Tibial artery (tissue), 4 donors: ENCODE results near the gene HEPN1.

Experiments used
- DNase-seq, 2 donors: peaks; one replicate each; pipeline ENCODE4 v3.0.0-alpha.2; 2019
- H3K27ac ChIP-seq, 2 donors: fragments of 200-600 bp; sonication (generic) in 1 of 2; 1 replicate in 1 of 2; 2 replicates in 1 of 2; pipeline ENCODE4 v1.5.1; 2018 to 2019; ENCODE audit warnings: mild to moderate bottlenecking in 1 of 2
- H3K27me3 ChIP-seq, 2 donors: fragments of 200-600 bp; sonication (generic) in 1 of 2; one replicate each; pipeline versions ENCODE4 v1.5.1 to v1.6.0; 2016 to 2019
- H3K36me3 ChIP-seq, 3 donors: fragments of 200-600 bp; sonication (generic) in 2 of 3; one replicate each; pipeline ENCODE4 v1.5.1; 2016 to 2019; ENCODE audit warnings: mild to moderate bottlenecking in 2 of 3
- H3K4me1 ChIP-seq, 4 donors: fragments of 200-600 bp; sonication (generic) in 2 of 4; 1 replicate in 3 of 4; 2 replicates in 1 of 4; pipeline ENCODE4 v1.5.1; 2016 to 2019
- H3K4me3 ChIP-seq, 2 donors: fragments of 200-600 bp; sonication (generic) in 1 of 2; 1 replicate in 1 of 2; 2 replicates in 1 of 2; pipeline ENCODE4 v1.5.1; 2018 to 2019; ENCODE audit warnings: mild to moderate bottlenecking in 2 of 2
- H3K9me3 ChIP-seq, 3 donors: fragments of 200-600 bp; sonication (generic) in 1 of 3; one replicate each; pipeline ENCODE4 v1.5.1; 2016 to 2019
- intact Hi-C: fragments of 100-400 bp; cut with DNase I; formaldehyde crosslinking; loops from one replicate; pipeline ENCODE4 v1.15.0; 2023; ENCODE audit warnings: low total_unique reads
- TF ChIP-seq, protein P1 (sequence below), 2 experiments: fragments of 200-600 bp in 1 of 2; fragments of 450-650 bp in 1 of 2; IDR thresholded peaks; one replicate each; pipeline ENCODE4 v1.5.1; 2017 to 2019; ENCODE audit warnings: antibody characterized with exemption in 2 of 2, mild to moderate bottlenecking in 1 of 2, moderate library complexity in 1 of 2

The HEPN1 gene

GRCh38 chr11:124876818-124877630 is 42.0 kb upstream of the HEPN1 start:
- H3K9me3 ChIP-seq = no peaks in the 10 kb centered on the region
- intact Hi-C loops = no loop called here
- H3K36me3 ChIP-seq = no peaks in the 10 kb centered on the region
- TF ChIP-seq, protein P1, sequence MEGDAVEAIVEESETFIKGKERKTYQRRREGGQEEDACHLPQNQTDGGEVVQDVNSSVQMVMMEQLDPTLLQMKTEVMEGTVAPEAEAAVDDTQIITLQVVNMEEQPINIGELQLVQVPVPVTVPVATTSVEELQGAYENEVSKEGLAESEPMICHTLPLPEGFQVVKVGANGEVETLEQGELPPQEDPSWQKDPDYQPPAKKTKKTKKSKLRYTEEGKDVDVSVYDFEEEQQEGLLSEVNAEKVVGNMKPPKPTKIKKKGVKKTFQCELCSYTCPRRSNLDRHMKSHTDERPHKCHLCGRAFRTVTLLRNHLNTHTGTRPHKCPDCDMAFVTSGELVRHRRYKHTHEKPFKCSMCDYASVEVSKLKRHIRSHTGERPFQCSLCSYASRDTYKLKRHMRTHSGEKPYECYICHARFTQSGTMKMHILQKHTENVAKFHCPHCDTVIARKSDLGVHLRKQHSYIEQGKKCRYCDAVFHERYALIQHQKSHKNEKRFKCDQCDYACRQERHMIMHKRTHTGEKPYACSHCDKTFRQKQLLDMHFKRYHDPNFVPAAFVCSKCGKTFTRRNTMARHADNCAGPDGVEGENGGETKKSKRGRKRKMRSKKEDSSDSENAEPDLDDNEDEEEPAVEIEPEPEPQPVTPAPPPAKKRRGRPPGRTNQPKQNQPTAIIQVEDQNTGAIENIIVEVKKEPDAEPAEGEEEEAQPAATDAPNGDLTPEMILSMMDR (IDR thresholded peaks at IDR 0.05) = no peak
- H3K4me1 ChIP-seq = peaks cover 0 to 16% (median 11%) of the 10 kb centered on the region in 4 donors
- peak in 1 of 2 donors; percentile 68 for DNase-seq
- H3K27me3 ChIP-seq = peaks cover 0 to 35% of the 10 kb centered on the region in 2 donors
- peak overlapping the region; percentile 84 to 85 for H3K27ac ChIP-seq
- peak overlapping the region; percentile 56 to 59 for H3K4me3 ChIP-seq

DNA sequence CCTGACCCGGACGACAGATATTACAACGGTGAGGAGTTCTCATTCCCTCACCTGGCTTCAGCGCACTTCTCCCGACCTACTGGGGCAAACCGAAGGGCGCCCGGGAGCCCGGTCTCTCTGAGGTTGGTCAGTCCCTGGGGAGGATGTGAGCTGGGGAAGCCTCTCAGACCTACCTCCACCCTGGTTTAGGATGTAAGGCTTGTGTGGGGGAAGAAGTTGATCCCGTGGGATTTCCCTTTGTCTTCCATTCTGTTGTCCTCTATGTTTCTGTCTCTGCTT is 41.5 kb upstream of the HEPN1 start:
- Histone ChIP-seq H3K4me3 (peak overlapping the region; percentile 56 to 59), H3K36me3 (no peaks in the 10 kb centered on the region), H3K4me1 (peaks cover 0 to 19% (median 11%) of the 10 kb centered on the region in 4 donors), H3K27me3 (peaks cover 0 to 29% of the 10 kb centered on the region in 2 donors), H3K27ac (peak overlapping the region in 1 of 2 donors; percentile 85), H3K9me3 (no peaks in the 10 kb centered on the region)
- intact Hi-C loops = no loop called here
- no peak for DNase-seq
- TF ChIP-seq, protein P1 (IDR thresholded peaks at IDR 0.05) = no peak

- peaks cover 0 to 23% of the 10 kb centered on the region in 2 donors for H3K27me3 ChIP-seq
- H3K27ac ChIP-seq = no peak overlapping the region
- no peaks in the 10 kb centered on the region for H3K9me3 ChIP-seq
- no peak overlapping the region for H3K4me3 ChIP-seq
- H3K4me1 ChIP-seq = peaks cover 0 to 20% (median 11%) of the 10 kb centered on the region in 4 donors
- H3K36me3 ChIP-seq = no peaks in the 10 kb centered on the region
- intact Hi-C loops = no loop called here
- DNase-seq = peak in 1 of 2 donors; percentile 62
- TF ChIP-seq, protein P1 (IDR thresholded peaks at IDR 0.05) = no peak
Measured at GRCh38 chr11:124877910-124878758, 40.9 kb upstream of the HEPN1 start.

DNA sequence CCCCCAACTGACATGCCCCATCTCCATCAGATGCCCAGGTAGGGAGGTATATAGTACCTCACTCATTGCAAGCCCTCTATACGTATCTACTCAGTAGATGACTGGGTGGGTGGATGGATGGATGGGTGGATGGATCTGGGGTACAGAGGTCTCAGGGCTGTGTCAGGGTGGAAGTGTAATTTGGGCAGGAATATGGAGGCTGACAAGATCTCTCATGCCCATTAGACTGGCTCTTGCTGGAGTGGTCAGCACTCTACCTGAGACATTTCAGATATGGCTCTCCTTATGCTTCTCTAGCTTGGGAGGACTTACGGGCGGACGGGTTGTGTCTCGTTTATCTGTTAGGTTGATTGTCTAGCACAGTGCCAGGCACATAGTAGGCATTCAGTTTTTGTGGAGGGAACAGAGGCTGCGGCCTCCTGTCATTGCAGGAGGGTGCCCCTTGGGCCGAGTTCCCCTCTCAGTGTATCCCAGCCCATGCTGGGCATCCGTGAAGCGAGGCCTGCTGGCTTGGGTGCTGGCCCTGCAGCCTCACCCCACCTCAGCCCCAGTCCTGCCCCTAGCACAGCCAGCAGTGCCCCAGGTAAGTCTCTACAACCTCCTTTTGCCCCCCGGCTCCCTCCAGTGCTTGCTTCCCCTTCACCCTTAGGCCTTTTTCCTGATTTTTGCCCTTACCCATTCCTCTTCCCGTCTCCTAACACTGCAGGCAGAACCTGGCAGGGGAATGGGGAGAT is 40.1 kb upstream of the HEPN1 start:
- no peaks in the 10 kb centered on the region for H3K9me3 ChIP-seq
- H3K27ac ChIP-seq = no peak overlapping the region
- intact Hi-C loops = no loop called here
- no peaks in the 10 kb centered on the region for H3K36me3 ChIP-seq
- peaks cover 0 to 16% of the 10 kb centered on the region in 2 donors for H3K27me3 ChIP-seq
- H3K4me1 ChIP-seq = peaks cover 0 to 20% (median 11%) of the 10 kb centered on the region in 4 donors
- peak in 1 of 2 donors; percentile 51 for DNase-seq
- no peak overlapping the region for H3K4me3 ChIP-seq
- TF ChIP-seq, protein P1 (IDR thresholded peaks at IDR 0.05) = no peak

DNA sequence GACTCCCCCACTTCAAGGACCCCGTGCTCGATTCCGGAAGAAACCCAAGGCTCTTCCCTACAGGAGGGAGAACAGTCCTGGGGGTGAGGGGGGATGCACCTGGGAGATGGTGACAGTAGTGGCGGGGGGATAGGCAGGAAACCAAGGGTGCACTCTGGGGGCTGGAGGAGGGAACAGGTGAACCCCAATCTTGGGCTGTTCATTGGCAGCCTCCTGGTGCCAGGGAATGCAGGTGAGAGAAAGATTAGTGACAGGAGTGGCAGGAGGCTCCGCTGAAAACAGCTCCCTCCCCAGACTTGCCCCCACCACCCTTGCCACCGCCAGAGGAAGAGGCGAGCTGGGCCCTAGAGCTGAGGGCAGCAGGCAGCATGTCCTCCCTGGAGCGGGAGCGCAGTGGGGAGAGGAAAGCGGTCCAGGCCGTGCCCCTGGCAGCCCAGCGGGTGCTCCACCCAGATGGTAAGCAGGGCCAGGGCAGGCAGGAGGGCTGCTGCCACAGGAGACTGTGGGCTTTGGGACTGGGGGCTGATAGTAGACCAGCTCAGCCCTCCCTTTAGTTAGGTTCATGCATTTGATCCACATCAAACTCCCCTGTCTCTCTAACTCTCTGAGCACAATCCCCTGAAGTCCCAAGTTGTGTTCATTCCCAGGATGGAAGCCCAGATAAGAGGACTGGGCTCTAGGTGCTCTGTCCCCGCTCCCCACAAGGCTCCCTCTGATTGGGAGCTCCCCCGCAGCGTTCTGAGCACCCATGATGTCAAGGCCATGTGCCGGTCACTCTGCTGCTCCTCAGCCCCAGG is 39.4 kb upstream of the HEPN1 start:
- H3K4me3 ChIP-seq = no peak overlapping the region
- H3K36me3 ChIP-seq = no peaks in the 10 kb centered on the region
- TF ChIP-seq, protein P1 (IDR thresholded peaks at IDR 0.05) = no peak
- no peaks in the 10 kb centered on the region for H3K9me3 ChIP-seq
- H3K27me3 ChIP-seq = peaks cover 0 to 10% of the 10 kb centered on the region in 2 donors
- H3K27ac ChIP-seq = no peak overlapping the region
- peaks cover 0 to 20% (median 11%) of the 10 kb centered on the region in 4 donors for H3K4me1 ChIP-seq
- DNase-seq = peak in 1 of 2 donors; percentile 61
- intact Hi-C loops = no loop called here
